H7 (cell line): ENCODE measurements around the gene ZBTB8OS. TPM values are rescaled to one million over a fixed set of nuclear protein-coding genes. Genes with fewer than 3 reads are reported as not detected.
A peak's percentile ranks its signal among the peaks of the same experiment; 100 is the strongest.
"Not testable (repeated sequence)": the region's sequence is repeated elsewhere in the genome, so short reads cannot be mapped to it uniquely, and the experiment has no call there.

Source experiments
- DNase-seq: peaks from one replicate; pipeline ENCODE4 v3.0.0; 2012
- H3K27me3 ChIP-seq: 2 replicates; pipeline ENCODE4 v1.6.0; 2011; ENCODE audit warnings: mild to moderate bottlenecking, low read length; ENCODE audit not compliant: control insufficient read depth, insufficient read depth
- H3K36me3 ChIP-seq: replicated peaks from 2 replicates; pipeline ENCODE4 v1.5.1; 2011; ENCODE audit warnings: low read length; ENCODE audit not compliant: control insufficient read depth, insufficient read depth
- H3K4me3 ChIP-seq: 2 replicates; pipeline ENCODE4 v1.5.1; 2011; ENCODE audit warnings: low read depth, mild to moderate bottlenecking, control low read depth, low read length, moderate library complexity; ENCODE audit not compliant: insufficient read depth
- total RNA-seq: library from RNA; depleted of rRNA; stranded (reverse); fragments of >200 nt; shearing (Covaris generic); gene quantifications from 2 replicates; pipeline ENCODE4 v1.2.3, GENCODE V29; 2014; rRNA removed

Gene ZBTB8OS
- total RNA-seq = 64.8 and 71.3 TPM in 2 replicates

DNA sequence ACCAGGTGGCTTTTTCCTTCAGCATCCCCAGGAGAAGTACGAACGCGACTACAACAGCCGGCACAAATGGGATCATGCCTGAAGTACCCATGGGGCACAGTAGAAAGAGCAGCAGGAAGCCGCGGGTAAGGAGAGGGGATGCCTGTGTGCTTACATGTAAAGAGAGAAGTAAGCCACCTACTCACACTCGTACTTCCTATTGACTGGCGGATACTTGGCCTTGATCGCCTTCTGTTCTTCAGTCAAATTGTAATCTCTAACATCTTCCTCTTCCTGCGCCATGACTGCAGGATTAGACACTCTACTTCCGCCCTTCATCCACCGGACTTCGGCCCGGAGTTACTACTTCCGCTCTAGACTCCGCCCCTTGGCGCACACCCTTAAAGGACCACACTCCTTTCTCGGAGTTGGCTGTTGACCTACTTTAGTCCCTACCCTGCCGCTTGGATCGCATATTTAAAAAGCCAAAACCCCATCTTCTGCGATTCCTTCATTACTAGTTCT is at the start of gene ZBTB8OS:
Gene ZBTB8OS, minus strand, starts transcription at position 303 of the 504 bp plus-strand sequence. Its CDS starts 21 bp downstream, at position 282.
- H3K4me3 ChIP-seq = peak within 1 kb of the TSS; percentile 100
- H3K27me3 ChIP-seq = no peaks in the 10 kb centered on the region
- peaks cover 8% of the 10 kb centered on the region for H3K36me3 ChIP-seq
- peak; percentile 89 for DNase-seq

DNA sequence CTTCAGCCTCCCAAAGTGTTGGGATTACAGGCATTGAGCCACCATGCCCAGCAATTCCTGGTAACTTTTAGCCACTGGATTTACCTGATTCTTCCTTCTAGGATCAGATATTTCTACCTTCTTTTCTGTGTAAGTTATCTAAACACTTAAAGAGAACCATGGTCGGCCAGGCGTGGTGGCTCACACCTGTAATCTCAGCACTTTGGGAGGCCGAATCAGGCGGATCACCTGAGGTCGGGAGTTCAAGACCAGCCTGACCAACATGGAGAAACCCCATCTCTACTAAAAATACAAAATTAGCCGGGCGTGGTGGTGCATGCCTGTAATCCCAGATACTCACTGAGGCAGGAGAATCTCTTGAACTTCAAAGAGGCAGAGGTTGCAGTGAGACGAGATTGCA is 46.6 kb upstream of the ZBTB8OS start:
- DNase-seq, H3K4me3 ChIP-seq, H3K36me3 ChIP-seq, H3K27me3 ChIP-seq: not testable (repeated sequence)

DNA sequence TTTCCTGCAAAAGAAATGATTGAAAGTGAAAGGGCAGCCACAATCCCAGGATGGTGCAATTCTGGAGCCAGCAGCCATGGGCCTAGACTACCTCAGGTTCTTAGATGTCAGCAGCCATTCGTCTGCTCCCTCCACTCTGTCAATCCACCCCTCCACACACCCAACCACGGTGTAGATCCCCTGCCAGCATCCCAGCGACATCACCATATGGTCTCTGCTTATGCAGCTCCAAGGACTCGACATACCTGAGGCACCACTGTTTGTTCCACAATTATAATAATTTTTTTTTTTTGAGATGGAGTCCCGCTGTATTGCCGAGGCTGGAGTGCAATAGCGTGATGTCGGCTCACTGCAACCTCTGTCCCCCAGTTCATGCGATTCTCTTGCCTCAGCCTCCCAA is 45.7 kb upstream of the ZBTB8OS start:
- DNase-seq = no peak
- H3K36me3 ChIP-seq = no peaks in the 10 kb centered on the region
- no peaks in the 10 kb centered on the region for H3K27me3 ChIP-seq
- H3K4me3 ChIP-seq = no peak overlapping the region

DNA sequence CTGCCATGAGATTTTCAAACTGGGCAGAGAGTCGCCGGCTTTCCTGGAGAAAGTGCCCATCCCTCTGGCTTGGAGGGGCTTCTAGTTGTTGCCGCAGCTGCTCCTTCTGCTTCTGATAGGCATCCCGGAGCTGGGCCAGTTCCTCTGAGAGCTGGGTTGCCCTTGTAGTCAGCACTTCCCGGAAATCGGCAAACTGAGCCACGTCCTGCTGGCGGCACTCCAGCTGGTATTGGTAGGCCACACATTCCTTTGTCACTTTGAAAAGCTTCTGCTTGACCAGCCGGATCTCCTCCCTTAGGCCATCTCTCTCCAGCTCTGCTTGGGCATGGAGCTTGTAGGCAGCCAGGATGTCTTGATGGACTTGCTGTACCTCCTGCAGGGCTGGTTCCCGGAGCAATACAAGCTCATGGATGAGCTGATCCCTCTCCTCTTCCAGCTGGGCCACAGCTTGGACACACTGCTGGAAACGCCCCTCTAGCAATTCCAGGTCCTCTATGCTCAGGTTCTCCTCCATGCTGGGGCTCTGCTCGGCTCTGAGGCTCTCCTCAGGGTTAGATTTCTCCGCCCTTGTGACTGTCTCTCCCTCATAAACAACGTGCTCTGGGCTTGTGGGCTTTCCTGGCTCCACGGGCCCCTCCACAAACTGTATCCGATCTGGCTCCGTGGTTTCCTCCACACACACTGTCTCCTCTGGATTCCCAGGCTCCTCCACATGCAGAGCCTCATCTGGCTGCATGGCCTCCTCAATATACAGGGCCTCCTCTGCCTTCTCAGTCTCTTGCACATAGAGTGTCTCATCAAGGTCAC is 45.0 kb upstream of the ZBTB8OS start:
- Histone ChIP-seq H3K4me3 (no peak overlapping the region), H3K27me3 (no peaks in the 10 kb centered on the region), H3K36me3 (no peaks in the 10 kb centered on the region)
- DNase-seq = no peak

DNA sequence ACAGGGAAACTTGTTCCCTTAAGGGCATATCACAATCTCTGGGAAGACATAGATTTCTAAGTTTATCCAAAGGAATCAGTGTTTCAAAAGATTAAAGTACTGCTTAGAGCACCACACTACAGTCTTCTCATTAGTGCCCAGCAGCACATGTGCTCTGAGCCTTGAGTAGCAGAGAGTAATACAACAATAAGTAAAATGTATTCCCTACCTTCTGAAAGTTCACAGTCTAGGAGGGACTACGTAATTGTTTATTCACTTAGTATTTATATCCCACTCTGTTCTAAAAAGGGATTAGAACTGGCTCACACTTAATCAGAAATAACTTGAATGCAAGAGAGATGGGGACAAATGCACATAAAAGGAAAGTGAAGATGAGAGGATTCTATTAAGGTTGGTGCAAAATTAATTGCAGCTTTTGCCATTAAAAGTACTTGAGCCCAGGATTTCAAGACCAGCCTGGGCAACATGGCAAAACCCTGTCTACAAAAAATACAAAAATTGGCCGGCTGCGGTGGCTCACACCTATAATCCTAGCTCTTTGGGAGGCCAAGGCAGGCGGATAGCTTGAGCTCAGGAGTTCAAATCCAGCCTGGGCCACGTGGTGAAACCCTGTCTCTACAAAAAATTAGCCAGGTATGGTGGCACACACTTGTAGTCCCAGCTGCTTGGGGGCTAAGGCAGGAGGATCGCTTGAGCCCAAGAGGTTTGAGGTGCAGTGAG is 43.3 kb upstream of the ZBTB8OS start:
- Histone ChIP-seq H3K27me3 (no peaks in the 10 kb centered on the region), H3K36me3 (no peaks in the 10 kb centered on the region), H3K4me3 (no peak overlapping the region)
- no peak for DNase-seq

DNA sequence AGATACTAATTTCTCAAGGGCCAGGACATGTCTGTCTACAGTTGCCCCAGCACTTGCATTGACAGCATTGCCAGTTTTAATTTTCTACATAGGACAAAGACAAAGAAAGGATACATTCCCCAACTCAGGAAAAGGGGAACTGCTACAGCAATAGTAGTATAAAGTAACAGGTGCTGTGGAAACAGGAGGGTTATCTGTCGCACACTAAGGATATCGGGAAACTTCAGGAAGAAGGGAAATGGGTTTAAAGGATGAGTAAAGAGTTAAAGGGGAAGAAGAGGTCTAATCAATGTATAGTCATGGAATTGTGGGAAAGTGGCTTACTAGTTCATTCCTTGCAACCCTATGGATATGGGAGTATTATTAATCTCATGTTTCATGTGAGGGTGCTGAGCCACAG is 36.0 kb upstream of the ZBTB8OS start:
- no peak for DNase-seq
- H3K27me3 ChIP-seq = no peaks in the 10 kb centered on the region
- no peak overlapping the region for H3K4me3 ChIP-seq
- peaks cover 10% of the 10 kb centered on the region for H3K36me3 ChIP-seq

DNA sequence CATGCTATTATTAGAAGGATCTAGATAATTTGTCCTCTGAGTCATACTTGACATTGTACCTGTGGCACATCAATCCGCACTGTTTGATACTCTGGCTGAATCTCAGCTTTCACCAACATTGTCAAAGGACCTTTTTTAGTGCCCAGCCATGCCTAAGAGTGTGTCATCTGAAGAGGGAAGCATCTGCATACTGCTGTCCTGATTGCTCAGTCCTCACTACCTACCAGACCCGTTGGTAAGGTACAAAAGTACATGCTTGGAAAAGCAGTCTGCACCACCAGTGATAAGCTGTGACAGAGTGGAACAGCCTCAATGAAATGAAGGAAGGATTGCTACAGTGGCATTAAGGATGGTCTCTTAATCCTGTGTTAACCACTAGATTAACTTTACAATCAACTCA is 35.1 kb upstream of the ZBTB8OS start:
- H3K4me3 ChIP-seq = no peak overlapping the region
- no peak for DNase-seq
- no peaks in the 10 kb centered on the region for H3K27me3 ChIP-seq
- peaks cover 14% of the 10 kb centered on the region for H3K36me3 ChIP-seq

DNA sequence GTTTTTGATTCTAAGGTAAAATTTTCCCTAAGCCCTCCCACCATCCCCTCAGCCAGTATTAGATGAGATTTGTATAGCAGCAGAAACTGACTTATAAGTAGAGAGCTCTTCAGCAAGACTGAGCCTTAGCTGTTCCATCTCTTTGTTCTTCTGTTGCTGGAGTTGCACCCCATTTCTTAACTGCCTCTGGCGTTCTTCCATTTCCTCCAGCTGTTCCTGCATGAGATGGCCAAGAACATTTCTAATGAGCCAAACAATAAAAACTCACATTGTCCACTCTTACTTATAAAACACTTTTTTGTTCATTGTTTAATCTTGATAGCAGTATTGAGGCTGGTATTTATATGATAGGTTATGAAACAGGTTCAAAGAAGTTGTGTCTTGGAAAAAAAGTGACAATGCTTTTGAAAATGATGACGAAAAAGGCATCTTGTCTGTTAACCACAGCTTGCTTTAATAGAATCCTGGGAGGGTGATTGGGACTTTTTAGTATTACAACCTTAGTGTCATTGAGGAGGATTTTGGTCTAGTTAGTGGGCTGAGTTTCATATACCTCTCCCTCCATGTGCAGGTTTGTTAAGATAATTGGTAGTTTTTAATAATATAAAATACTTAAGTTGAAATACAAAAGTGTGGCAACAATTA is 33.9 kb upstream of the ZBTB8OS start:
- DNase-seq = no peak
- no peak overlapping the region for H3K4me3 ChIP-seq
- peaks cover 17% of the 10 kb centered on the region for H3K36me3 ChIP-seq
- no peaks in the 10 kb centered on the region for H3K27me3 ChIP-seq

DNA sequence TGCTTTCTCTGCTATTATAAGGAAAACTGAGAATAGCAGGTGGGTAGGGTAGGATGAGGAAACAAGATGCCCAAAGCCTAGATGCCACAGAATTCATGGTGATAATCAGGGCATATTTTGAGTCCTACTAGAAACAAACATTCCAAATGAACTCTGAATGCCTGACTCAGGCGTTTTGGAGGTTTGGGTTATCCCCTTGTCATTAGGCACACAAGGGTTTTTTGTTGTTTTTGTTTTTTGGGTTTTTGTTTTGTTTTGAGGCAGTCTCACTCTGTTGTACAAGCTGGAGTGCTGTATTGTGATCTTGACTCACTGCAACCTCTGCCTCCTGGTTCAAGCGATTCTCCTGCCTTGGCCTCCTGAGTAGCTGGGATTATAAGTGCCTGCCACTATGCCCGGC is 33.0 kb upstream of the ZBTB8OS start:
- H3K27me3 ChIP-seq = no peaks in the 10 kb centered on the region
- no peak for DNase-seq
- H3K4me3 ChIP-seq = no peak overlapping the region
- H3K36me3 ChIP-seq = peaks cover 20% of the 10 kb centered on the region

DNA sequence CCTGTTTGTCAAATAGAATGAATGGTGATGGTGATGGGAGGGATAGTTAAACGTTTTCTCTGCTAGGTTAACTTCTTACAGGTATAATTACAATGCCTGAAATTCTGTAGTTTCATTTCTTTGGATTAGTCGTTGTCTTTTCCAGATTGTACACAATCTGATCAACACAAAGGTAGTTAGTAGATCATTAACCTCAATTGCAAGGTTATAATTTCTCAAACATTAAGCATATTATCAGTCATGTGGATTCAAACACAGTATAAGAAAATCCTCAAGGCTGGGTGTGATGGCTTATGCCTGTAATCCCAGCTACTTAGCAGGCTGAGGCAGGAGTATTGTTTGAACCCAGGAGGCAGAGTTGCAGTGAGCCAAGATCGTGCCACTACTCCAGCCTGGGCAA is 31.6 kb upstream of the ZBTB8OS start:
- no peak for DNase-seq
- no peak overlapping the region for H3K4me3 ChIP-seq
- peaks cover 28% of the 10 kb centered on the region for H3K36me3 ChIP-seq
- H3K27me3 ChIP-seq = no peaks in the 10 kb centered on the region

DNA sequence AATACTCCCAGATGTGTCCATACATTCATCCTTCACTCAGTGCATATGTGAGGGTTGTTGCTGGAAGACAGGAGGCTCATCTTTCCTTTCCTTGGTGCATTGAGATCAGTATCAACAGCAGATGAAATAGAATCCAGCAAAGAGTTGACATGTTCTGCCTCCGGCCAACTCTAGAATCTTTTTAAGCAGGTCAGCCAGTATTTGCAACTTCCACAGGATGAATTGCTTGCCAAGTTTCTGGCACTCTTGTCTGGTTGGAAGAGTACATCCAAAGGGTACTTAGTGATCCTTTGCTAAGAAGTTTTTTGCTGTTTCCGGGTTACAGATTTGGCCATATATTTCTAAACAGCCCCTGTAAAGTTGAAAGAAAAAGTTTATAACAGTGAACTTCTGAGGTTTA is 31.2 kb upstream of the ZBTB8OS start:
- Histone ChIP-seq H3K4me3 (no peak overlapping the region), H3K27me3 (no peaks in the 10 kb centered on the region), H3K36me3 (peaks cover 29% of the 10 kb centered on the region)
- DNase-seq = no peak

DNA sequence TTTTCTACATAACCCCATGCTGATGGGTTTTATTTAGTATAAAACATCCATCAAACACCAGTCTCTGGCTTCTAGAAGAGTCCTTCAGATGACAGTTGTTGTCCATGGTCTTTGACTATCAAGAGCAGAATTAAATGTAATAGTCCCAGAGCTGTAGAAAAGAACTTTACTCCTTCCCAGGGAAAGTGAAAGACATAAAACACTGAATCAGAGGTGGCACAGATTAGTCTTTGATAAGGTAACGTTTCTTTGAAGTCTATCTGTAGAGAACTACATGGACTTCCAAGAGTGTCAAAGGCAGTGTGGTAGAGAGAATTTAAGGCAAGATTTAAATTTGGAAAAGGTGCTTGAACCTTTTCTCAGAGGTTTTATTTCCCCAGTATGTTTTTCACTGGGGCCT is 30.3 kb upstream of the ZBTB8OS start:
- H3K4me3 ChIP-seq = no peak overlapping the region
- H3K36me3 ChIP-seq = peaks cover 33% of the 10 kb centered on the region
- H3K27me3 ChIP-seq = no peaks in the 10 kb centered on the region
- no peak for DNase-seq

DNA sequence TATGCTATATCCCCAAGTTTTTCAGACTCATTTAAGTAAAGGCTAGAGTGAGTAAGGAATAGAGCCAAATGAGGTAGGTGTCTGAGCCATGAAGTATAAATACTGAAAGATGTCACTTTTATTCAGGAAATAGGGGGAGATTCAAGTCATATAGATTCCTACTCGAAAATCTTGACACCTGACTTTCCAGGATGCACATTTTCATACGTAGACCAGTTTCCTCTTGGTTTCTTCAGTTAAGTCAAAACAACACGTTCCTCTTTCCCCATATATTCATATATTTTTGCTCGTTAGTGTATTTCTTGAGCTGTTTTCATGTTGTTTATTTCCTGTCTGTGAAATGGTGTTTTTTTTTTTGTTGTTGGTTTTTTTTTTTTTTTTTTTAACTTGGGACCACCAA is 29.6 kb upstream of the ZBTB8OS start:
- H3K36me3 ChIP-seq = peaks cover 35% of the 10 kb centered on the region
- H3K27me3 ChIP-seq, H3K4me3 ChIP-seq, DNase-seq: not testable (repeated sequence)

DNA sequence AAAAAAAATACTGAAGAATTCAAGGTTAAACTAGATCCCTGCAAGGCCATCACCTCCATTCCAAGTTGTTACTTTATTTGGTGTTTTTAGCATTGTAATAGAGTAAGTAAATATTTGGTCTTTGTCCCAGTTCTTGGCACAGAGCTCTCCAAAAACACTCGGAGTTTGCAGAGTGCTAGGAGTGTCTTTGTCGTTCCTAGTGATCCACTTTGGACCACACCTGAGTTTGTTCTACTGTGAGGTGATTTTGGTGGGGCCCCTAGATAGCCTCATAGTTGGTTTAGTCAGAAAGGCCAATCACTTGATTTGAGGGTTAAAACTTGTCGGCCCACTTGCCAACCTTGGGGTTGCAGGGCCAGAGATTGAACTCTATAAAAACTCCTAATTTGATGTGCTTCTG is 26.6 kb upstream of the ZBTB8OS start:
- peaks cover 34% of the 10 kb centered on the region for H3K36me3 ChIP-seq

DNA sequence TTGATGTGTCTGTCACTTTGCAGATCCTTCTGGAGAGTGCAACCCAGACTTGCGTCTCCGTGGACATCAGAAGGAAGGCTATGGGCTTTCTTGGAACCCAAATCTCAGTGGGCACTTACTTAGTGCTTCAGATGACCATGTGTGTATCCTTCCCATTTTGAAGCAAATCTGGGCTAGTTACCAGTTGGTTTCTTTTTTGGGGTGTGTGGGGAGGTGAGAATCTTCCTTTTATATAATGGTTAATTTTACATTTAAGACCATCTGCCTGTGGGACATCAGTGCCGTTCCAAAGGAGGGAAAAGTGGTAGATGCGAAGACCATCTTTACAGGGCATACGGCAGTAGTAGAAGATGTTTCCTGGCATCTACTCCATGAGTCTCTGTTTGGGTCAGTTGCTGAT is 18.4 kb upstream of the ZBTB8OS start:
- not testable (repeated sequence) for H3K4me3 ChIP-seq, H3K27me3 ChIP-seq, DNase-seq
- peaks cover 37% of the 10 kb centered on the region for H3K36me3 ChIP-seq

More for the DNA sequence above, 26.6 kb upstream of the ZBTB8OS start:
- H3K27me3 ChIP-seq = no peaks in the 10 kb centered on the region
- no peak overlapping the region for H3K4me3 ChIP-seq
- no peak for DNase-seq
